Astrocyte (in vitro differentiated cells and primary cell): ENCODE data around the gene ARHGEF10L. TPM values are rescaled to one million over a fixed set of nuclear protein-coding genes. Genes with fewer than 3 reads are reported as not detected.

ENCODE experiments used
- DNase-seq: peaks from one replicate; pipeline ENCODE4 v3.0.0-alpha.2; 2010; ENCODE audit warnings: low read depth
- FAIRE-seq: peaks from 2 replicates; lab custom pipeline; 2011; peaks lifted over from hg19 to GRCh38; lab: Jason Lieb, UNC
- H2AFZ ChIP-seq: 2 replicates; pipeline ENCODE4 v1.6.0; 2012; ENCODE audit warnings: low read depth, low read length, inconsistent platforms
- H3K27ac ChIP-seq: 2 replicates; pipeline ENCODE4 v1.5.1; 2011; ENCODE audit warnings: low read depth, low read length, inconsistent platforms
- H3K27me3 ChIP-seq: 2 replicates; pipeline ENCODE4 v1.6.0; 2011; ENCODE audit warnings: low read length, inconsistent platforms; ENCODE audit not compliant: insufficient read depth
- H3K36me3 ChIP-seq: 2 replicates; pipeline ENCODE4 v1.5.1; 2011; ENCODE audit warnings: low read length, inconsistent platforms; ENCODE audit not compliant: insufficient read depth
- H3K4me1 ChIP-seq: 2 replicates; pipeline ENCODE4 v1.5.1; 2011; ENCODE audit warnings: low read length, inconsistent platforms; ENCODE audit not compliant: insufficient read depth
- H3K4me2 ChIP-seq: 2 replicates; pipeline ENCODE4 v1.6.0; 2012; ENCODE audit warnings: low read length, inconsistent platforms
- H3K4me3 ChIP-seq: 2 replicates; pipeline ENCODE4 v1.5.1; 2011; ENCODE audit warnings: low read depth, mild to moderate bottlenecking, low read length, inconsistent platforms; ENCODE audit not compliant: insufficient read depth
- H3K79me2 ChIP-seq: 2 replicates; pipeline ENCODE4 v1.6.0; 2012; ENCODE audit warnings: mild to moderate bottlenecking, low read length, inconsistent platforms; ENCODE audit not compliant: insufficient read depth
- H3K9ac ChIP-seq: 2 replicates; pipeline ENCODE4 v1.6.0; 2012; ENCODE audit warnings: mild to moderate bottlenecking, low read length, inconsistent platforms
- H3K9me3 ChIP-seq: 2 replicates; pipeline ENCODE4 v1.5.1; 2012; ENCODE audit warnings: low read depth, mild to moderate bottlenecking, low read length, inconsistent platforms; ENCODE audit not compliant: insufficient read depth
- H4K20me1 ChIP-seq: 2 replicates; pipeline ENCODE4 v1.6.0; 2012; ENCODE audit warnings: low read length, inconsistent platforms; ENCODE audit not compliant: insufficient read depth
- H3K27ac Mint-ChIP-seq: one replicate; pipeline ENCODE4 v1.8.0; 2021; ENCODE audit warnings: mild to moderate bottlenecking, mixed read lengths; ENCODE audit not compliant: unreplicated experiment
- H3K27me3 Mint-ChIP-seq: one replicate; pipeline ENCODE4 v1.8.0; 2021; ENCODE audit warnings: low read depth, mixed read lengths; ENCODE audit not compliant: unreplicated experiment
- H3K36me3 Mint-ChIP-seq: one replicate; pipeline ENCODE4 v1.8.0; 2021; ENCODE audit warnings: low read depth, mixed read lengths; ENCODE audit not compliant: unreplicated experiment
- H3K4me1 Mint-ChIP-seq: one replicate; pipeline ENCODE4 v1.8.0; 2021; ENCODE audit warnings: low read depth, mixed read lengths; ENCODE audit not compliant: unreplicated experiment
- H3K4me3 Mint-ChIP-seq: one replicate; pipeline ENCODE4 v1.8.0; 2021; ENCODE audit warnings: mild to moderate bottlenecking, moderate library complexity, mixed read lengths; ENCODE audit not compliant: unreplicated experiment
- H3K9me3 Mint-ChIP-seq: one replicate; pipeline ENCODE4 v1.8.0; 2021; ENCODE audit warnings: mild to moderate bottlenecking, mixed read lengths; ENCODE audit not compliant: unreplicated experiment
- EZH2 ChIP-seq: IDR thresholded peaks from 2 replicates; pipeline ENCODE4 v1.6.1; 2012; ENCODE audit warnings: mild to moderate bottlenecking, low read length, inconsistent platforms; ENCODE audit not compliant: insufficient read depth
- total RNA-seq: library from RNA; stranded (reverse); gene quantifications from 2 replicates; pipeline ENCODE4 v1.2.1, GENCODE V29; 2021
- TF ChIP-seq, protein P1 (sequence below): IDR thresholded peaks from 2 replicates; pipeline ENCODE4 v1.5.1; 2011; ENCODE audit warnings: low read depth, mild to moderate bottlenecking, inconsistent platforms, low read length, moderate library complexity; ENCODE audit not compliant: insufficient read depth

Gene ARHGEF10L
- total RNA-seq, 1 donor from 2014 or later = 14.2 TPM

DNA sequence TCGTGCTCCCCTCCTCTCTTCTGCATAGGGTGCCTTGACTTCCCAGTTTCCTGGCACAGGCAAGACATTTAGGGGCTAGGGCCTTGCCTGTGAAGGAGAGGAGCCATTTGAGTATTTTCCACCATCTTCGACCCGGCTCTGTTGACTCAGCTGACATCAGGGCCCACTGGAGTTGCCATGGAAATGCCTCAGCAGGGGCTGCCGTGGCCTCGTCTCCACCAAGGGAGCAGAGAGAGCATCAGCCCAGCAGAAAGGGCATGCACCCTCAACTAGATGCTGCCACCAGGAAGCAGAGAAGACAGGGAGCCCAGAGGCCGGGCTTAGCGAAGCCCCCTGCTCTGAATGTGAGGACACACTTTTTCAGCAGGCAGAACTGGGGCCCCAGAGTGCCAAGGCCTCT is 113.8 kb downstream of the ARHGEF10L start:
- Mint-ChIP-seq H3K27ac (no peak overlapping the region), H3K4me1 (peaks cover 1% of the 10 kb centered on the region), H3K36me3 (peaks cover 2% of the 10 kb centered on the region), H3K4me3 (no peak overlapping the region), H3K27me3 (no peaks in the 10 kb centered on the region), H3K9me3 (no peaks in the 10 kb centered on the region)
- Histone ChIP-seq H3K79me2 (no peaks in the 10 kb centered on the region), H2AFZ (no peak overlapping the region), H3K36me3 (no peaks in the 10 kb centered on the region), H3K4me1 (peaks cover 3% of the 10 kb centered on the region), H4K20me1 (peaks cover 12% of the 10 kb centered on the region), H3K4me3 (no peak overlapping the region), H3K27me3 (no peaks in the 10 kb centered on the region), H3K9ac (no peak overlapping the region), H3K4me2 (no peak overlapping the region), H3K27ac (no peak overlapping the region), H3K9me3 (no peaks in the 10 kb centered on the region)
- TF ChIP-seq, protein P1, sequence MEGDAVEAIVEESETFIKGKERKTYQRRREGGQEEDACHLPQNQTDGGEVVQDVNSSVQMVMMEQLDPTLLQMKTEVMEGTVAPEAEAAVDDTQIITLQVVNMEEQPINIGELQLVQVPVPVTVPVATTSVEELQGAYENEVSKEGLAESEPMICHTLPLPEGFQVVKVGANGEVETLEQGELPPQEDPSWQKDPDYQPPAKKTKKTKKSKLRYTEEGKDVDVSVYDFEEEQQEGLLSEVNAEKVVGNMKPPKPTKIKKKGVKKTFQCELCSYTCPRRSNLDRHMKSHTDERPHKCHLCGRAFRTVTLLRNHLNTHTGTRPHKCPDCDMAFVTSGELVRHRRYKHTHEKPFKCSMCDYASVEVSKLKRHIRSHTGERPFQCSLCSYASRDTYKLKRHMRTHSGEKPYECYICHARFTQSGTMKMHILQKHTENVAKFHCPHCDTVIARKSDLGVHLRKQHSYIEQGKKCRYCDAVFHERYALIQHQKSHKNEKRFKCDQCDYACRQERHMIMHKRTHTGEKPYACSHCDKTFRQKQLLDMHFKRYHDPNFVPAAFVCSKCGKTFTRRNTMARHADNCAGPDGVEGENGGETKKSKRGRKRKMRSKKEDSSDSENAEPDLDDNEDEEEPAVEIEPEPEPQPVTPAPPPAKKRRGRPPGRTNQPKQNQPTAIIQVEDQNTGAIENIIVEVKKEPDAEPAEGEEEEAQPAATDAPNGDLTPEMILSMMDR = no peak
- no peak for TF ChIP-seq EZH2
- no peak for DNase-seq
- no peak for FAIRE-seq

DNA sequence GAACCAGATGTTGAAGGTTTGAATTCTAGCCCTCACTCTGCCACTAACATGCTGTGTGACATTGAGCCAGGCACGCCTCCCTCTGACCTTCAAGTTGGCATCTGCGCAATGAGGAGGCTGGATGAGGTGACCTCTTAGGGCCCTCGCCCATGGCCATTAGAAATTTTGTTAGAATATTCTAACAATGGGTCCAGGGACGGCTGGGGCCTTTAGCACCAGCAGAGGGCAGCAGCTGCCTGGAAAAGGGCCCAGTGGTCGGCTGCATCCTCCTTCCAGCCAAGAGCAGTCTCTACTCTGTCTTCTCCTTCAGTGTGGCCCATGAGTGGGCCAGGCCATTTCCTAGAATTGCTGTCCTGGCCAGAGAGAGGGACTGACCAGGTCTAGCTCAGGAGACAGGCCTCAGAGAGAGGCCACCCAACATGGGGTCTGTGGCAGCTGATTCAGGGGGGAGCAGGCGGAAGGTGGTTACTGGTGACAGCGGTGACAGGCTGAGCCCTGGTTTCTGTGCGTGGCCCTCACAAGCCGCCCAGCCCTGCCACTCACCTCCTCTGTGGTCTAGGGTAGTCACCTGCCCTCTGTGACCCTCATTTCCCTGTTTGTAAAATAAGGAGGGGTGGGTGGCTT is 114.3 kb downstream of the ARHGEF10L start:
- Histone ChIP-seq H3K4me2 (no peak overlapping the region), H3K9me3 (no peaks in the 10 kb centered on the region), H3K4me3 (no peak overlapping the region), H3K79me2 (no peaks in the 10 kb centered on the region), H3K9ac (no peak overlapping the region), H3K27me3 (no peaks in the 10 kb centered on the region), H2AFZ (no peak overlapping the region), H3K27ac (no peak overlapping the region), H4K20me1 (peaks cover 12% of the 10 kb centered on the region), H3K36me3 (no peaks in the 10 kb centered on the region), H3K4me1 (no peaks in the 10 kb centered on the region)
- Mint-ChIP-seq H3K36me3 (peaks cover 2% of the 10 kb centered on the region), H3K27me3 (no peaks in the 10 kb centered on the region), H3K4me3 (no peak overlapping the region), H3K9me3 (no peaks in the 10 kb centered on the region), H3K4me1 (peaks cover 1% of the 10 kb centered on the region), H3K27ac (no peak overlapping the region)
- TF ChIP-seq, protein P1 = peak; percentile 71
- no peak for TF ChIP-seq EZH2
- no peak for FAIRE-seq
- DNase-seq = no peak

DNA sequence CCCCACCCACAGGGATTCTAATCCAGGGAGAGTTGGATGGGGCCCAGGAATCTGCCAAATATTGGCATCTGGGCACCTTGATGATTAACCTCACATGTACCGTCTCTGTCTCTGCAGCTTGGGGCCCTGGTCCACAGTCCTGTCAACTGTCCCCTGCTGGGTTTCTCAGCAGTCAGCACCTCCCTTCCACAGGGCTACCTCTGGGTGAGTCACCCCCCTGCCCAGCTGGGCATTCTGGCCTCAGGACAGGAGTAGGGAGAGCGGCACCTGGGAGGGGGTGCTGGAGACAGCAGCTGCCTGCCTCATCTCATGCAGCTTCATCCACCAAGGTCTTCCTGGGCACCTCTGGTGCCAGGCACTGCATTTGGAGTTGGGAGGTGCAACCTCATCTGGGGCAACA is 115.0 kb downstream of the ARHGEF10L start:
- FAIRE-seq (no peak), DNase-seq (no peak)
- no peak overlapping the region for H3K4me3 ChIP-seq
- no peak overlapping the region for H3K4me3 Mint-ChIP-seq
- TF ChIP-seq EZH2 = no peak
- TF ChIP-seq, protein P1 = no peak
- H3K27me3 ChIP-seq = no peaks in the 10 kb centered on the region
- H3K36me3 ChIP-seq = no peaks in the 10 kb centered on the region
- peaks cover 1% of the 10 kb centered on the region for H3K4me1 Mint-ChIP-seq
- no peaks in the 10 kb centered on the region for H3K9me3 ChIP-seq
- no peaks in the 10 kb centered on the region for H3K79me2 ChIP-seq
- H3K27ac Mint-ChIP-seq = peak overlapping the region; percentile 7
- H2AFZ ChIP-seq = no peak overlapping the region
- H3K27me3 Mint-ChIP-seq = no peaks in the 10 kb centered on the region
- H3K9me3 Mint-ChIP-seq = no peaks in the 10 kb centered on the region
- peaks cover 2% of the 10 kb centered on the region for H3K36me3 Mint-ChIP-seq
- no peak overlapping the region for H3K4me2 ChIP-seq
- H3K27ac ChIP-seq = no peak overlapping the region
- no peaks in the 10 kb centered on the region for H3K4me1 ChIP-seq
- peaks cover 12% of the 10 kb centered on the region for H4K20me1 ChIP-seq
- H3K9ac ChIP-seq = no peak overlapping the region
